Left cardiac atrium (tissue), 4 donors: ENCODE results near the gene IZUMO1R. TPM values are rescaled to one million over a fixed set of nuclear protein-coding genes. Genes with fewer than 3 reads are reported as not detected.
"Not testable (repeated sequence)": the region's sequence is repeated elsewhere in the genome, so short reads cannot be mapped to it uniquely, and the experiment has no call there.

Source experiments
- ATAC-seq, 2 donors: fragments of 200-7000 bp; cut with Tn5 transposase; one replicate each; pipeline ENCODE4 v1.9.1; 2020; ENCODE audit warnings: mild to moderate bottlenecking in 2 of 2, moderate library complexity in 2 of 2
- DNase-seq: peaks from one replicate; pipeline ENCODE4 v3.0.0-alpha.2; 2020
- intact Hi-C, 2 donors: fragments of 100-400 bp; cut with DNase I; formaldehyde crosslinking; loops; one replicate each; pipeline versions ENCODE4 v1.14.1 to v1.15.1; 2022 to 2023
- long read RNA-seq: library from polyadenylated mRNA; unstranded; transcript quantifications from one replicate; pipeline ENCODE4 v2.0.0, GENCODE V29; 2021
- total RNA-seq, 2 donors: library from RNA; stranded (reverse); fragmentation: NEBNext Ultra II Directional; extraction: Animal tissue kit (Norgen Biotek cat#: 25700); gene quantifications; one replicate each; pipeline ENCODE4 v1.2.1, GENCODE V29; 2021
- donor health status: DM: no; HTN: yes; CAD: no.
- donor health status: DM: no; HTN: yes; CAD: no; lungs with severe emphysema.
- donor health status: DM: yes; HTN: yes; CAD: no.
- donor health status: Dilated cardiomyopathy.

Gene IZUMO1R
- not detected for total RNA-seq
- long read RNA-seq, result 0 reads

GRCh38 chr11:94303966-94304958 is at the start of gene IZUMO1R:
IZUMO1R (plus strand) TSS chr11:94304580; CDS start chr11:94305637, 1,057 bp downstream.
- ATAC-seq (peak; percentile 53 to 65), DNase-seq (no peak)
- intact Hi-C loops, result no loop called here

GRCh38 chr11:94271885-94272372 is 32.5 kb upstream of the IZUMO1R start:
- intact Hi-C loops, result no loop called here
- DNase-seq (no peak), ATAC-seq (no peak)

GRCh38 chr11:94272738-94273313 is 31.6 kb upstream of the IZUMO1R start:
- intact Hi-C loops, result no loop called here
- peak; percentile 57 to 60 for ATAC-seq
- DNase-seq, result no peak

GRCh38 chr11:94275961-94276360 is 28.4 kb upstream of the IZUMO1R start:
- intact Hi-C loops, result no loop called here
- DNase-seq (no peak), ATAC-seq (no peak)

- intact Hi-C loops, result no loop called here
Observed at GRCh38 chr11:94276943-94277342, 27.4 kb upstream of the IZUMO1R start.

GRCh38 chr11:94278207-94278606 is 26.2 kb upstream of the IZUMO1R start:
- DNase-seq, intact Hi-C loops, ATAC-seq: not testable (repeated sequence)

More at GRCh38 chr11:94276943-94277342, 27.4 kb upstream of the IZUMO1R start:
- ATAC-seq (no peak), DNase-seq (no peak)

GRCh38 chr11:94279996-94280395 is 24.4 kb upstream of the IZUMO1R start:
- intact Hi-C loops, result no loop called here
- DNase-seq, result no peak
- no peak for ATAC-seq

- intact Hi-C loops, result no loop called here
- ATAC-seq, result no peak
- no peak for DNase-seq
Observed at GRCh38 chr11:94281324-94281723, 23.1 kb upstream of the IZUMO1R start.

- ATAC-seq (peak in 1 of 2 donors; percentile 35), DNase-seq (no peak)
- intact Hi-C loops, result no loop called here
Observed at GRCh38 chr11:94283678-94284077, 20.7 kb upstream of the IZUMO1R start.

- DNase-seq (no peak), ATAC-seq (no peak)
- intact Hi-C loops, result no loop called here
Observed at GRCh38 chr11:94295534-94295933, 8.8 kb upstream of the IZUMO1R start.

GRCh38 chr11:94297985-94298576 is 6.3 kb upstream of the IZUMO1R start:
- ATAC-seq, result no peak
- no peak for DNase-seq
- intact Hi-C loops, result no loop called here

- intact Hi-C loops, result no loop called here
- DNase-seq (no peak), ATAC-seq (no peak)
Observed at GRCh38 chr11:94302776-94303175, 1.6 kb upstream of the IZUMO1R start.

- ATAC-seq (peak in 1 of 2 donors; percentile 72), DNase-seq (no peak)
- intact Hi-C loops, result no loop called here
Observed at GRCh38 chr11:94305146-94305545, 766 bp downstream of the IZUMO1R start.

- intact Hi-C loops, result no loop called here
- ATAC-seq, result no peak
- DNase-seq, result no peak
Observed at GRCh38 chr11:94307101-94307791, 2.9 kb downstream of the IZUMO1R start.

- intact Hi-C loops, result no loop called here
- DNase-seq, result no peak
- ATAC-seq, result no peak
Observed at GRCh38 chr11:94308024-94308423, 3.6 kb downstream of the IZUMO1R start.

GRCh38 chr11:94309757-94310156 is 5.4 kb downstream of the IZUMO1R start:
- no peak for DNase-seq
- ATAC-seq, result no peak
- intact Hi-C loops, result no loop called here

- intact Hi-C loops, result no loop called here
- ATAC-seq (no peak), DNase-seq (no peak)
Observed at GRCh38 chr11:94310191-94310875, 6.0 kb downstream of the IZUMO1R start.

GRCh38 chr11:94312339-94312738 is 8.0 kb downstream of the IZUMO1R start:
- intact Hi-C loops, result no loop called here
- ATAC-seq (no peak), DNase-seq (no peak)

GRCh38 chr11:94314064-94314463 is 9.7 kb downstream of the IZUMO1R start:
- DNase-seq (no peak), ATAC-seq (no peak)
- intact Hi-C loops, result no loop called here
